NCI-H1092 treated with DMSO at 0.1 percent for 48 hours (cell line): ENCODE data around the gene TNFRSF21.
"Not testable (repeated sequence)": the region's sequence is repeated elsewhere in the genome, so short reads cannot be mapped to it uniquely, and the experiment has no call there.

Source experiments
- DNase-seq: peaks from one replicate; lab custom pipeline; 2025; lab: John Stamatoyannopoulos, UW

The TNFRSF21 gene

GRCh38 chr6:47288267-47289090, 21.2 kb downstream of the TNFRSF21 start:
- DNase-seq = peak; percentile 78

DNA sequence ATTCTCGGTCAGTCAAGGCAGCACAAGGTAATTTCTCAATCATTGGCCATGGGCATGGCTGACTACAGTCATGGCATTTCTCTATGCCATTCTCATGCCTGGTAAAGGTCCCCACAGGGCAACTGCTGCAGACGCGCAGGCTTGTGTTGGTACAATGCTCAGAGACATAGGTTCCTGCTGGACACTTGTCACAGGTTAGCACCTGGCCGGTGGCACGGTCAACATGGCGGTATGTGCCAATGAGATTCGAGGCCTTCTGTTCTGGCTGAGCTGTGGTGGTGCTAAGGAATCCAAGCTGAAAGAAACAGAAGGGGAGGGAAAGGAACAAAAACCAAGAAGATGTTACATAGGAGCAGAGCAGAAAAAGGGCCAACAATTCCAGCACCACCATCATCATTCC, 23.4 kb downstream of the TNFRSF21 start:
- no peak for DNase-seq

- DNase-seq = no peak
Measured at GRCh38 chr6:47283993-47284392, 25.7 kb downstream of the TNFRSF21 start.

DNA sequence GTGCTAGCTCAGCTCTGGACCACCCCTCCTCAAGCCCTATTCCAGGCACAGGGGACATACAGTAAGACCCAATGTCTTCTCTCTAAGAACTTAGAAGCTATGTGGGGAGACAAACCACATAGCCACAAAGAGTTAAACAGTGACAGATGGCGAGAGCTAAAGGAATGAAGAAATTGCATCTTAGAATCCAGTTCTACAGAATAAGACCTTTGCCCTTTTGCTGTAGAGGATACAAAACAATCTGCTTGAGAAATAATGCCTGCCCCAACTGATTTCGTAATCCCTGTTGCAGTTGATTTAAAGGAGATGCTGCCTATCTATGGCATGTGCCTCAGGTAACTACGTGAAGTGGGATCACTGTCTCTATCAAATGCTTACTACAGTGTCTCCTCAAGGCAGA, 31.2 kb downstream of the TNFRSF21 start:
- no peak for DNase-seq

DNA sequence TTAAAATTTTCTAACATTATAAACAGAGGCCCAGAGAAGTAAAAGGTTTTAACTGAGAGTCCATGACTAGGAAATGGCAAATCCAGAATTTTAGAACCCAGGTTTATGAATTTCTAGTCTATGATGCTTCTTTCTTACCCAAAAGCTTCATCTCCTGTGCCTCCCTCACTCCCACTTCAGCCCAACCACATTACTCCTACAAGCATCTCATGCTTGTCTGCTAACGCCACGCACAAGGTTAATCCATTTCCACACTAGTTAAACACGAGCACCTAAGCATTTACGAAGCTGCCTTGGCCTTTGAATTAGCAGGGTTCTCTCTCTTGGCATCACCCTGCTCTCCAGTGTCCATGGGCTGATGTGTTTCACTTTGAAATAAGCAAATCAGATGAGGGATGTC, 32.0 kb downstream of the TNFRSF21 start:
- no peak for DNase-seq

DNA sequence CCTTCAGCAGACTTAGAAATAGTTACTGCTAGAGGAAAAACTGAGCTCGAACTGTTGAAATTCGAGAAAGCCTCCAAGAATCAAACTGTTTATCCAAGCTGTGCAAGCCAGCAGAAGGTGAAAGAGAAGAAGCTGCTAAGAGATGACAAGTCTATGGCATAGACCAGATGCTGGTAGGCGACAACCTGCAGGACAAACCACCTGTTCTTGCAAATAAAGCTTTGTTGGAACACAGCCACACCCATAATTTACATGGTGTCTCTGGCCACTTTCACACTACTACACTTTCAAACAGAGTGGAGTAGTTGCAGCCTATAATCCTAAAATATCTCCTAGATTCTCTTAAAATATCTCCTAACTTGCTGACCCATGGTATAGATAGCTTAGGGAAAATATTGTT, 33.3 kb downstream of the TNFRSF21 start:
- DNase-seq = no peak

DNA sequence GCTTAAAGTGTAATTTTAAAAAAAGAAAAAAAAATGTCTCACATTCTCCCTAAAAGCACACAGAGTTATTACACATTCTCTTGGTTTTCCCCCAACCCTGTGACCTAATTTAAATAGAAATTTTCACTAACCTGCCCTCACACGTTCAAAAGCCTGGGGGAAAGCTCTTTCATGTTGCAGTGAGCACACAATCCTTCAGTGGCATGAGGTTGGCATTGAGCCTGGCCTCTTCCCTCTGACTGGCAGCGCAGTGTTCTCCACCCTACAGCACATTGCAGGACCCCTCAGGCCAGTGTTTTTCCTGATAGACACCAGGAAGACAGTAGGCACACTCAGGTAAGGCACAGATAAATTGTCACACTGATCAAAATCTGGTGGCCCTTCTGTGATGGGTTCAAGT, 34.1 kb downstream of the TNFRSF21 start:
- no peak for DNase-seq

DNA sequence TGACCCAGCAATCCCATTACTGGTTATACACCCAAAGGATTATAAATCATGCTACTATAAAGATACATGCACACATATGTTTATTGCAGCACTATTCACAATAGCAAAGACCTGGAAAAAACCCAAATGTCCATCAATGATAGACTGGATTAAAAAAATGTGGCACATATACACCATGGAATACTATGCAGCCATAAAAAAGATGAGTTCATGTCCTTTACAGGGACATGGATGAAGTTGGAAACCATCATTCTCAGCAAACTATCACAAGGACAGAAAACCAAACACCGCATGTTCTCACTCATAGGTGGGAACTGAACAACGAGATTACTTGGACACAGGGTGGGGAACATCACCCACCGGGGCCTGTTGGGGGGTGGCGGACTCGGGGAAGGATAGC, 34.6 kb downstream of the TNFRSF21 start:
- not testable (repeated sequence) for DNase-seq

DNA sequence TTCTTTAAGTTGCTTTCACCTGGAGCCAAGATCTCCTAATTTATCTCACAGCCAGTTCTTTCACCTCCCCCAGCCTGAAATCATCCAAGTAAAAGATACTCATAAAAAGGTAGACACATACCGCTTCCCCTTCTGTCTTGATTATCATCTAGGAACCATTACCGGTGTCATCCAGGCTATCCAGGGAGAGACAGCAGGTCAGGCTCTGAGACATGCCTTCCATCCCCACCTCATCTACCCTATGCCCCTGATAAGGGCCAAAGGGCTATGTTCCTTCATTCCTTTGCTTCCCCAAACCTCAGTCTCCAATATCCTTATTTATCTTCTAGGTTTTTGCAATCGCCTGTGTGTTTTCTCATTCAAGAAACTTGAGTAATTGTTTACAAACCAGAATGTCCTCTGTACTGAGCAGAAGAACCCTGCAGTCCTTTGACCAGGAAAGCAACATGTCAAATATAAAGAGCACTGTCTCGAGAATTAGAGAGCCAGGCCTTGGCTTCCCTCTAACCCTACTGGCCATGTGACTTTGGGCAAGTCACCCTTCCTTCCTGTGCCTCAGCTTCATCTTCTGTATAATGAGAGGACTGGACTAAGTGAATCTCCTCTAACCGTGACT, 41.0 kb downstream of the TNFRSF21 start:
- no peak for DNase-seq

DNA sequence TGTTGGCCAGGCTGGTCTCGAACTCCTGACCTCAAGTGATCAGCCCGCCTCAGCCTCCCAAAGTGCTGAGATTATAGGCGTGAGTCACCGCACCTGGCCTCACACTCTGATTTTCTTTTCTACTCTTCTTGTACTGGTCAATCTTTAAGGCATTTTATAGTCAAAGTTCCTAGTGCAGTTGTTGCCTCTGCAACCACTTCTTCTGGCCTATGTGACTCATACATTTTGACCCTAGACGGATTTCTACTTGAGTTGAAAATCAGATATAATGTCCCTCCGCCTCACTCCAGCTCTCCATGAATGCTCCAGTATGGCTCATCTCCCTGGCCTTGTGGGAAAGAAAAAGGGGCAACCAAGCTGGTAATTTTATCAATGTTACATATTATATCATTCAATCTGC, 42.4 kb downstream of the TNFRSF21 start:
- DNase-seq = no peak

DNA sequence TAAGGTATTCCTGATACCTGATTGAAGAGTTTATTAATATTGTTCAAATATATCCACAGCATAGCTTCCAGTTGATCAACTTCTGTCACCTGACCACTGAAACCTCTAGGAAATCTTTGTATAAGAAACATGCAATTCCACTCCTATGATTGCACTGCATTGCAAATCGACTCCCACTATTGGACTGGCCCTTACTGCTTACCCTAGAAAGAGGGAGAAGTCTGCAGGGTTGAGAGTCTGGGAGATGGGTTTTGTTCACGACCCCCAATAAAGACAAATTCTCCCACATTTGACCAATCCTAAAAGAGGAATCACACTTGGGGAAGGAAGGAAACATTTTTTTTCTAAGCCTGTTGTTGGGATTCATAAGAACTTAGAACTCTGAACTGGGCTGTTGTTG, 43.7 kb downstream of the TNFRSF21 start:
- no peak for DNase-seq

- no peak for DNase-seq
Measured at GRCh38 chr6:47264775-47265184, 44.9 kb downstream of the TNFRSF21 start.

- DNase-seq = no peak
Measured at GRCh38 chr6:47263268-47263667, 46.4 kb downstream of the TNFRSF21 start.

DNA sequence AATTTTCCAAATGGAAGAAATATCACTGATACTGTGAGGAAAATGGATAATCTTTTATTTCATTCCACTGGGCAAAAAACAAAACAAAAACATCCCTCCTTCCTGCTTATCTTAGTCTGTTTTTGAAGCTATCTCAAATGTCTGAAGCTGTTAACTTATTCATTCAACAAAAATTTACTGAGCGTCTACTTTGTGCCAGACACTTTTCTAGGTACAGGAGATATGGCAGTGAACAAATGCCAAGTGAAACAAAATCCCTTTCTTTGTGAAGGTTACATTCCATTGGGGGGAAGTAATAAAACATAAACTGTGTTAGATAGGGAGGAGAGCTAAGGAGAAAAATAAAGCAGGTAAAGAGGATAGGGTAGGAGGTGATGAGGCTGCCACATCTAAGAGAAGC, 47.5 kb downstream of the TNFRSF21 start:
- no peak for DNase-seq

GRCh38 chr6:47261191-47261590, 48.5 kb downstream of the TNFRSF21 start:
- no peak for DNase-seq

- no peak for DNase-seq
Measured at GRCh38 chr6:47260021-47260420, 49.7 kb downstream of the TNFRSF21 start.

GRCh38 chr6:47258724-47259347, 50.9 kb downstream of the TNFRSF21 start:
- no peak for DNase-seq

- DNase-seq = no peak
Measured at GRCh38 chr6:47256981-47257730, 52.5 kb downstream of the TNFRSF21 start.

DNA sequence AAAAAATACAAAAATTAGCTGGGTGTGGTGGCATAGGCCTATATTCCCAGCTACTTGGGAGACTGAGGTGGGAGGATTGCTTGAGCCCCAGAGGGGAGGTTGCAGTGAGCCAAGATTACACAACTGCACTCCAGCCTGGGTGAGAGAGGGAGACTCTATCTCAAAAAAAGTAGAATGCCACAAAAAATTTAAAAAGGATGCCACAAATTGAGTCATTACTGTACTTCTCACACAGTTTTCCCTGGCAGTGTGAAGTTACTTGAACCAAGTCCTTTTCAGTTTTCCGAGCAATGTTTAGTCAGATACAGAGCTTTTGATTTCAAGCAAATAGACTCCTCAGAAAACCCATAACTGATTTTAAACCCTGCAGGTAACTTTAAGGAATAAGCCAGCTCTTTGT, 53.3 kb downstream of the TNFRSF21 start:
- no peak for DNase-seq

GRCh38 chr6:47254906-47255305, 54.8 kb downstream of the TNFRSF21 start:
- DNase-seq = no peak

- no peak for DNase-seq
Measured at GRCh38 chr6:47254051-47254450, 55.7 kb downstream of the TNFRSF21 start.

DNA sequence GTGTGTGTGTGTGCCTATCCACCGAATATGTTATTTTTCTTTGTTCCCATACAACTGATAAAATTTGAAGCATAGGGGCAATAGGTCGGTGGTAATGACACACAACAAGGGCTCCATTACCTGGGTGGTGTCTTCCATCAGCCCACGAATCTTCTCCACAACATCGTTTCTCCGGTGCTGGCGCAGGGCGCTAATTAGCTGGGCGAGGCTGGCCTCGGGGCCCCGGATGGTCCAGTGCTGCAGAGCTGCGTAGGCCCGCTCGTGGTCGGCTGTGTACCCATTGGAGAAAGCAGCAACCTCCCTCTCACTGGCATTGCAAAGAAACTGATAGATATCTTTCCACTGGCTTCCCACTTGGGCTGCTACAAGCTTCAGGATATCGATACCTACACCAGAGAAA, 56.6 kb downstream of the TNFRSF21 start:
- no peak for DNase-seq

- no peak for DNase-seq
Measured at GRCh38 chr6:47252633-47253032, 57.1 kb downstream of the TNFRSF21 start.
